Stimulated activated CD8-positive, alpha-beta memory T cell treated with anti-CD3 and anti-CD28 coated beads, Interleukin-15, amount 100 ng/mL, for 1 hour (primary cell): Measurements from ENCODE around the gene CDKAL1.

Source experiments
- DNase-seq: peaks from one replicate; pipeline ENCODE4 v3.0.0-alpha.2; 2020; ENCODE audit warnings: low read depth

The CDKAL1 gene

GRCh38 chr6:20927130-20927860, 393.0 kb downstream of the CDKAL1 start:
- no peak for DNase-seq

- DNase-seq, result no peak
These were observed 395.0 kb downstream of the CDKAL1 start for GRCh38 chr6:20929283-20929682.

- no peak for DNase-seq
These were observed 396.8 kb downstream of the CDKAL1 start for GRCh38 chr6:20931093-20931492.

GRCh38 chr6:20931772-20932171, 397.5 kb downstream of the CDKAL1 start:
- no peak for DNase-seq

- no peak for DNase-seq
These were observed 398.0 kb downstream of the CDKAL1 start for GRCh38 chr6:20932284-20932683.

GRCh38 chr6:20933057-20933788, 399.0 kb downstream of the CDKAL1 start:
- no peak for DNase-seq

GRCh38 chr6:20936949-20937348, 402.7 kb downstream of the CDKAL1 start:
- DNase-seq, result no peak

- no peak for DNase-seq
These were observed 405.0 kb downstream of the CDKAL1 start for GRCh38 chr6:20939161-20939775.

- DNase-seq, result no peak
These were observed 408.9 kb downstream of the CDKAL1 start for GRCh38 chr6:20943040-20943627.

GRCh38 chr6:20943922-20944321, 409.7 kb downstream of the CDKAL1 start:
- no peak for DNase-seq

- DNase-seq, result no peak
These were observed 411.8 kb downstream of the CDKAL1 start for GRCh38 chr6:20946022-20946421.

- no peak for DNase-seq
These were observed 412.6 kb downstream of the CDKAL1 start for GRCh38 chr6:20946890-20947289.

- DNase-seq, result no peak
These were observed 413.7 kb downstream of the CDKAL1 start for GRCh38 chr6:20947977-20948376.

GRCh38 chr6:20948556-20948955, 414.3 kb downstream of the CDKAL1 start:
- DNase-seq, result no peak

- DNase-seq, result no peak
These were observed 414.9 kb downstream of the CDKAL1 start for GRCh38 chr6:20949138-20949537.

GRCh38 chr6:20952699-20953474, 418.6 kb downstream of the CDKAL1 start:
- no peak for DNase-seq

GRCh38 chr6:20954315-20954714, 420.1 kb downstream of the CDKAL1 start:
- DNase-seq, result no peak

- no peak for DNase-seq
These were observed 420.9 kb downstream of the CDKAL1 start for GRCh38 chr6:20955131-20955530.

- DNase-seq, result no peak
These were observed 421.5 kb downstream of the CDKAL1 start for GRCh38 chr6:20955751-20956150.

- no peak for DNase-seq
These were observed 425.8 kb downstream of the CDKAL1 start for GRCh38 chr6:20960067-20960466.

- no peak for DNase-seq
These were observed 431.0 kb downstream of the CDKAL1 start for GRCh38 chr6:20965276-20965675.

- no peak for DNase-seq
These were observed 431.7 kb downstream of the CDKAL1 start for GRCh38 chr6:20965915-20966314.
